DOHH2 (cell line): ENCODE data around the gene GPC5.

Source experiments
- CTCF ChIP-seq: fragments of 200-600 bp; sonication (generic); IDR thresholded peaks from one replicate; pipeline ENCODE4 v1.5.1; 2014; ENCODE audit warnings: antibody characterized with exemption, mild to moderate bottlenecking, low read depth, low read length; ENCODE audit not compliant: poor library complexity, severe bottlenecking
- EZH2phosphoT487 ChIP-seq: fragments of 200-600 bp; sonication (generic); IDR thresholded peaks from 2 replicates; pipeline ENCODE4 v1.6.1; 2017; ENCODE audit warnings: borderline replicate concordance, mild to moderate bottlenecking, antibody characterized with exemption, low read length, moderate library complexity, mixed read lengths

- no peak for TF ChIP-seq CTCF
- no peak for TF ChIP-seq EZH2phosphoT487
These were observed 193.9 kb downstream of the GPC5 start for GRCh38 chr13:91592056-91593014.
